ENCODE data around the gene ST3GAL4. TPM values are rescaled to one million over a fixed set of nuclear protein-coding genes. Genes with fewer than 3 reads are reported as not detected.
"Not testable (repeated sequence)": the region's sequence is repeated elsewhere in the genome, so short reads cannot be mapped to it uniquely, and the experiment has no call there.

Gene ST3GAL4
- polyA plus RNA-seq (2013, experiment 1 of 2; ENCODE audit: insufficient read length) = 30.2 TPM
- polyA plus RNA-seq (2013, experiment 2 of 2; ENCODE audit: insufficient read length) = 28.9 TPM

GRCh38 chr11:126355324-126355925 lies at the start of gene ST3GAL4:
TSS of gene ST3GAL4 (plus strand) at chr11:126355686. CDS start at chr11:126406156, 50,470 bp downstream.
- peak; percentile 79 for DNase-seq

GRCh38 chr11:126305699-126306098 lies 49.8 kb upstream of the ST3GAL4 start:
- no peak for DNase-seq

GRCh38 chr11:126307706-126308105 lies 47.8 kb upstream of the ST3GAL4 start:
- peak; percentile 51 for DNase-seq

GRCh38 chr11:126308271-126308671 lies 47.2 kb upstream of the ST3GAL4 start:
- DNase-seq = no peak

- not testable (repeated sequence) for DNase-seq
These were observed 46.7 kb upstream of the ST3GAL4 start for GRCh38 chr11:126308771-126309170.

GRCh38 chr11:126310200-126310991 lies 45.1 kb upstream of the ST3GAL4 start:
- DNase-seq = peak; percentile 68

GRCh38 chr11:126310992-126311310 lies 44.5 kb upstream of the ST3GAL4 start:
- no peak for DNase-seq

- no peak for DNase-seq
These were observed 43.8 kb upstream of the ST3GAL4 start for GRCh38 chr11:126311401-126312291.

- DNase-seq = no peak
These were observed 42.5 kb upstream of the ST3GAL4 start for GRCh38 chr11:126312961-126313360.

- no peak for DNase-seq
These were observed 41.7 kb upstream of the ST3GAL4 start for GRCh38 chr11:126313826-126314225.

GRCh38 chr11:126317432-126317755 lies 38.1 kb upstream of the ST3GAL4 start:
- no peak for DNase-seq

- peak; percentile 90 for DNase-seq
These were observed 37.5 kb upstream of the ST3GAL4 start for GRCh38 chr11:126317756-126318573.

- DNase-seq = peak; percentile 98
These were observed 36.7 kb upstream of the ST3GAL4 start for GRCh38 chr11:126318574-126319373.

- DNase-seq = no peak
These were observed 36.1 kb upstream of the ST3GAL4 start for GRCh38 chr11:126319374-126319740.

- DNase-seq = no peak
These were observed 32.5 kb upstream of the ST3GAL4 start for GRCh38 chr11:126322996-126323395.

GRCh38 chr11:126327281-126328000 lies 28.0 kb upstream of the ST3GAL4 start:
- no peak for DNase-seq

GRCh38 chr11:126328001-126328390 lies 27.5 kb upstream of the ST3GAL4 start:
- no peak for DNase-seq

GRCh38 chr11:126328444-126328843 lies 27.0 kb upstream of the ST3GAL4 start:
- DNase-seq = no peak

- no peak for DNase-seq
These were observed 26.4 kb upstream of the ST3GAL4 start for GRCh38 chr11:126328938-126329643.

GRCh38 chr11:126329644-126330211 lies 25.8 kb upstream of the ST3GAL4 start:
- DNase-seq = peak; percentile 36

Measured in fibroblast of skin of abdomen (primary cell).